Esophagus muscularis mucosa (tissue), 4 donors: ENCODE measurements around the gene MAGED1. TPM values are rescaled to one million over a fixed set of nuclear protein-coding genes. Genes with fewer than 3 reads are reported as not detected.

Experiments used
- DNase-seq: peaks from one replicate; pipeline ENCODE4 v3.0.0-alpha.2; 2017; ENCODE audit errors: extremely low spot score
- H3K27ac ChIP-seq, 4 donors: fragments of 200-600 bp; sonication (generic); replicated peaks in 1 of 4; 1 replicate in 3 of 4; 2 replicates in 1 of 4; pipeline ENCODE4 v1.5.1; 2016 to 2019; ENCODE audit warnings: mild to moderate bottlenecking in 1 of 4
- H3K27me3 ChIP-seq, 4 donors: fragments of 200-600 bp; sonication (generic); one replicate each; pipeline versions ENCODE4 v1.5.1 to v1.6.0; 2016 to 2019
- H3K36me3 ChIP-seq, 4 donors: fragments of 200-600 bp; sonication (generic); one replicate each; pipeline ENCODE4 v1.5.1; 2016 to 2019
- H3K4me1 ChIP-seq, 4 donors: fragments of 200-600 bp; sonication (generic); one replicate each; pipeline ENCODE4 v1.5.1; 2016 to 2019
- H3K4me3 ChIP-seq, 4 donors: fragments of 200-600 bp; sonication (generic); 1 replicate in 2 of 4; 2 replicates in 2 of 4; pipeline ENCODE4 v1.5.1; 2016 to 2019; ENCODE audit warnings: mild to moderate bottlenecking in 4 of 4, moderate library complexity in 1 of 4
- H3K9me3 ChIP-seq, 4 donors: fragments of 200-600 bp; sonication (generic); 1 replicate in 3 of 4; 2 replicates in 1 of 4; pipeline ENCODE4 v1.5.1; 2016 to 2019
- CTCF ChIP-seq, 3 experiments: fragments of 200-600 bp in 2 of 3; fragments of 450-650 bp in 1 of 3; sonication (generic) in 2 of 3; IDR thresholded peaks; one replicate each; pipeline ENCODE4 v1.5.1; 2017 to 2019; ENCODE audit warnings: antibody characterized with exemption in 3 of 3, mild to moderate bottlenecking in 2 of 3, moderate library complexity in 1 of 3
- EP300 ChIP-seq: sonication (generic); formaldehyde crosslinking; IDR thresholded peaks from one replicate; pipeline ENCODE4 v1.6.1; 2017; ENCODE audit warnings: antibody characterized with exemption
- POLR2A ChIP-seq: fragments of 450-650 bp; IDR thresholded peaks from one replicate; pipeline ENCODE4 v1.6.1; 2017; ENCODE audit warnings: antibody characterized with exemption, moderate library complexity, mild to moderate bottlenecking, low read depth
- POLR2AphosphoS5 ChIP-seq, 2 donors: sonication (generic); formaldehyde crosslinking; IDR thresholded peaks; one replicate each; pipeline ENCODE4 v1.6.1; 2017; ENCODE audit warnings: antibody characterized with exemption in 2 of 2
- WGBS: methylation state at CpG from one replicate; pipeline ENCODE4 v1.1.5; 2018; 5-methylcytosine and 5-hydroxymethylcytosine counted together
- intact Hi-C: fragments of 100-400 bp; cut with DNase I; formaldehyde crosslinking; loops from one replicate; pipeline ENCODE4 v1.15.1; 2023
- total RNA-seq, 4 donors: library from RNA; depleted of rRNA; stranded (reverse); fragments of >200 nt; gene quantifications; one replicate each; pipeline versions ENCODE4 v1.1.0 to v1.2.1, GENCODE V29; 2016

The MAGED1 gene
- total RNA-seq, 4 donors from 2014 or later: 32.6 to 57.9 (median 44.0) TPM

GRCh38 chrX:51862920-51863319 lies 30.5 kb upstream of the MAGED1 start:
- no peak overlapping the region for H3K27ac ChIP-seq
- WGBS: 66% methylated on average over 1 of the region's 1 CpG
- DNase-seq: no peak
- no peaks in the 10 kb centered on the region for H3K27me3 ChIP-seq
- H3K36me3 ChIP-seq: no peaks in the 10 kb centered on the region
- peaks cover 0 to 4% (median 0%) of the 10 kb centered on the region in 4 donors for H3K4me1 ChIP-seq
- TF ChIP-seq CTCF (IDR thresholded peaks at IDR 0.05) (no peak), POLR2AphosphoS5 (IDR thresholded peaks at IDR 0.05) (no peak), POLR2A (no peak)
- no peaks in the 10 kb centered on the region for H3K9me3 ChIP-seq
- intact Hi-C loops: loop anchor here (10.0 kb wide), 1 partner anchor 368 kb away; the partner anchor contains the start of gene NUDT11
- no peak overlapping the region for H3K4me3 ChIP-seq

GRCh38 chrX:51866210-51866609 lies 27.2 kb upstream of the MAGED1 start:
- H3K36me3 ChIP-seq: no peaks in the 10 kb centered on the region
- WGBS: 68% methylated on average over 3 of the region's 3 CpGs
- no peaks in the 10 kb centered on the region for H3K9me3 ChIP-seq
- no peak for TF ChIP-seq POLR2A
- no peak for TF ChIP-seq EP300
- no peak for TF ChIP-seq CTCF (IDR thresholded peaks at IDR 0.05)
- TF ChIP-seq POLR2AphosphoS5 (IDR thresholded peaks at IDR 0.05): no peak
- H3K27ac ChIP-seq: no peak overlapping the region
- DNase-seq: no peak
- intact Hi-C loops: loop anchor here (10.0 kb wide), 1 partner anchor 371 kb away; the partner anchor contains the start of gene NUDT11
- H3K4me1 ChIP-seq: peaks cover 0 to 4% (median 0%) of the 10 kb centered on the region in 4 donors
- no peaks in the 10 kb centered on the region for H3K27me3 ChIP-seq
- H3K4me3 ChIP-seq: no peak overlapping the region

GRCh38 chrX:51867626-51868025 lies 25.8 kb upstream of the MAGED1 start:
- H3K4me1 ChIP-seq: peaks cover 0 to 4% (median 0%) of the 10 kb centered on the region in 4 donors
- TF ChIP-seq POLR2AphosphoS5 (IDR thresholded peaks at IDR 0.05): no peak
- no peak for TF ChIP-seq POLR2A
- no peak for TF ChIP-seq EP300
- no peak overlapping the region for H3K4me3 ChIP-seq
- no peaks in the 10 kb centered on the region for H3K27me3 ChIP-seq
- H3K9me3 ChIP-seq: no peaks in the 10 kb centered on the region
- intact Hi-C loops: loop anchor here (10.0 kb wide), 1 partner anchor 373 kb away; the partner anchor contains the start of gene NUDT11
- DNase-seq: no peak
- no peak overlapping the region for H3K27ac ChIP-seq
- WGBS: 87% methylated on average over 1 of the region's 1 CpG
- no peaks in the 10 kb centered on the region for H3K36me3 ChIP-seq

- no peak overlapping the region for H3K27ac ChIP-seq
- H3K4me1 ChIP-seq: peaks cover 0 to 4% (median 0%) of the 10 kb centered on the region in 4 donors
- WGBS: 93% methylated on average over 2 of the region's 2 CpGs
- TF ChIP-seq CTCF (IDR thresholded peaks at IDR 0.05) (no peak), EP300 (no peak), POLR2AphosphoS5 (IDR thresholded peaks at IDR 0.05) (no peak), POLR2A (no peak)
- DNase-seq: no peak
- no peaks in the 10 kb centered on the region for H3K36me3 ChIP-seq
- intact Hi-C loops: no loop called here
- no peaks in the 10 kb centered on the region for H3K9me3 ChIP-seq
- no peaks in the 10 kb centered on the region for H3K27me3 ChIP-seq
- no peak overlapping the region for H3K4me3 ChIP-seq
Observed at GRCh38 chrX:51870354-51870753, 23.1 kb upstream of the MAGED1 start.

GRCh38 chrX:51874123-51874522 lies 19.3 kb upstream of the MAGED1 start:
- Histone ChIP-seq H3K27ac (no peak overlapping the region), H3K4me1 (no peaks in the 10 kb centered on the region), H3K36me3 (no peaks in the 10 kb centered on the region), H3K9me3 (no peaks in the 10 kb centered on the region), H3K27me3 (no peaks in the 10 kb centered on the region), H3K4me3 (no peak overlapping the region)
- intact Hi-C loops: no loop called here
- TF ChIP-seq POLR2A (no peak), POLR2AphosphoS5 (IDR thresholded peaks at IDR 0.05) (no peak), EP300 (no peak), CTCF (IDR thresholded peaks at IDR 0.05) (no peak)
- 89% methylated on average over 1 of the region's 1 CpG for whole genome bisulfite sequencing
- DNase-seq: no peak
